Ecto neural progenitor cell (in vitro differentiated cells): ENCODE measurements around the gene GNPDA2.
"Not testable (repeated sequence)": the region's sequence is repeated elsewhere in the genome, so short reads cannot be mapped to it uniquely, and the experiment has no call there.

Source experiments
- DNase-seq: peaks from one replicate; pipeline ENCODE4 v3.0.0-alpha.2; 2018; ENCODE audit warnings: low spot score

GNPDA2 gene

DNA sequence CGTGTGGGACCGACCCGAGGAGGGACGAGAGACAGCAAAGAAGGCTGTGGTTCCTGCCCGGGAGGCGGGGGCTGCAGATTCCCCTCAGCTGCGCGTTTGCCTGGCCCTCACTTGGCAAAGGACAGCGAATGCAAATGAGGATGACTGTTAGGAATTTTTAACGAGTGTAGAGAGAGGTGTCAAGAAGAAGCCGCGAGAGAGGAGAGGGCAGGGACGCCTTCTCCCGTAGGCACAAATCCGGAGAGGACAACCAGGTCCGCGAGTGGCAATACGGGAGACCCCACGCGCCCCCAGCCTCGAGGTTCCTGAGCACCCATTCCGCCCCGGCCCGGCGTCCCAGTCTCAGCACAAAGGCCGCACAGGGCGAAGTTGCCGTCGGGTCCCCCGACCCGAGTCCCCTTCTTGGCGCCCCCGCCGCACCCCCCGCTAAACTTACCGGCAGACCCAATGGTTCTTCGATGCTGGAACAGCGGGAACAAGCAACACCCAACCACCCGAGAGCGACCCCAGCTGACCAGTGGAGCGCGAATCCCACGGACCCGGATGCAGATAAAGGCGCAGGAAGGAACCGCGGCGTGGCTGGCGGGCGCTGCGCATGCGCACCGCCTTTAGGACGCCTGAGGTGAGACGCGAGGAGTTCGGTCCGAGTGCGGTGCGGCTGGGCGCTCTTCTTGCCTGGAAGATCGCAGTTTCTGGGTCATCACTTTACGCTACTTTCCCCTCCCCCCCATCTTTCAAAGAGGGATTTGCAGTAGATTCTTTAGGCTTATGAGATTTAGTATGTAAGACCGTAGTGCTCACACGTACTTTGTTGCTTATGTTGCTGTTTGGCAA lies at the start of gene GNPDA2:
Gene GNPDA2, minus strand, starts transcription at position 519 of the 834 bp plus-strand sequence. CDS start 4,349 bp downstream, outside the sequence.
- DNase-seq = peak; percentile 90

DNA sequence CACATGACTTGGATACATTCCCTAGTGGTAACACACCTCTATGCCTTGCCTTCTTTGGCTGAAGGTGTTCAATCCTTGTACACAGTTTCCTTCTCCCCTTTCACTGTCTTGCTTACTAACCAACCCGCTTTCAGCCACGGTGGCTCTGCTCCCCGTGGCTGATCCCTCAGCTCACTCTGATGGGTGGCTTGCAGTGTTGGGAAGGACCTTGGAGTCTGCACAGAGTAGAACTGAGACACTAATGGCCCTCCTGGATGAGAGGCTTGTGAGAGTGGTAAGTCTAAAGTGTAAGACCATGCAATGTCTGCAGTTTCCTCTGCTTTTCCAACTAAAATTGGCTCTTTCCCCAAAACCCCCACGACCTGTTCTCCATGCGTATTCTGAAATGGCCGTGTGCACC lies 46.0 kb upstream of the GNPDA2 start:
- DNase-seq = no peak

DNA sequence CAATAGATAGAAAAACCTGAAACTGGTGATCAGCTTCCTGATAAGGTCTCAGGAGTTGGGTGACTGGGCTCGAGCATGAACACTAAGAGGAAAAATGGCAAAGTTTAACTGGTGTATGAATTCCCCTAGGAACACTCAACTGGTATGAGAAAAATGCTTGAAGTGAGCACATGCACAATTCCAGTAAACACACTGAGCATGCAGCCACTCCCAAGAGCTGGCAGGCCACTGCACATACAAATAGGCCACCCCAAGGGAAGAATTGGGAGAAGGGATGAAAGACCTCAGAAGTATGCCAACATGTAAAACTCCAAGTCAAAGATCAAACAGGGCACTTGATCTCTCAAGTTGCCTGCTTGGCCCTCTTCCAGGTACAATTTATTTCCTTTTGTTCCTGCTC lies 45.4 kb upstream of the GNPDA2 start:
- no peak for DNase-seq

DNA sequence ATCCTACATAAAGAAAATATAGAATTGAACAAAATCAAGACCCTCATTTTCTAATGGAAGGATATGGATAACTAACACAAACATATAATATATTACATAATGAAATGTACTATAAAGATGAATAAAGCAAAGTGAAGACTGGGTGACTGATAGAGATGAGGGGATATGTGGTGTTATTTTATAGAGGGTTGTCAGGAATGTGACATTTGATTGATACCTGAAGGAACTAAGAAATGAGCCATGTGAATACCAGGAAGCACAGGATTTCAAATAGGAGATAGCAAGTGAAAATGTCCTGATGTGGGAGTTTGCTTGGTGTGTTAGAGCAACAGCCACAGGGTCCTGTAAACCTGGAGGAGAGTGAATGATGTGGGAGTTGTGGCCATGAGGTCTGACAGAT lies 40.1 kb upstream of the GNPDA2 start:
- no peak for DNase-seq

DNA sequence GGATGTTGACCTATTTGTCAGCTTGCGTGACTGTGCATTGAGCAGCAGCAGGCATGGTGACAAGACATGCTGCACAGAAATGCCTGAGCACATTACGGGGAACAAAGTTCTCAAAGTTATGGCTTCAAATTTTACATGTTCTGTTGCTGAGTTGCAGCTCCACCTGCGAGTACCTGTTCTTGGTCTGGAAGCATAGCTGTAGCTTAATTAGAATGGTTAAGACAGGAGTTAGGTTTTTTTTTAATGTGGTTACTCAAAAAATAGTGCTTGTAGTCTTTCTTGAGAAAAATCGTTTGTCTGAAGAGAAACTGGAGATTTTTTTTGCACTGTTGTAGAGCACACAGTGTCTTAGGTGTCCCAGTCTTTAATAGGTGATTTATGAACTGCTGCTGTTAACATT lies 38.8 kb upstream of the GNPDA2 start:
- no peak for DNase-seq

DNA sequence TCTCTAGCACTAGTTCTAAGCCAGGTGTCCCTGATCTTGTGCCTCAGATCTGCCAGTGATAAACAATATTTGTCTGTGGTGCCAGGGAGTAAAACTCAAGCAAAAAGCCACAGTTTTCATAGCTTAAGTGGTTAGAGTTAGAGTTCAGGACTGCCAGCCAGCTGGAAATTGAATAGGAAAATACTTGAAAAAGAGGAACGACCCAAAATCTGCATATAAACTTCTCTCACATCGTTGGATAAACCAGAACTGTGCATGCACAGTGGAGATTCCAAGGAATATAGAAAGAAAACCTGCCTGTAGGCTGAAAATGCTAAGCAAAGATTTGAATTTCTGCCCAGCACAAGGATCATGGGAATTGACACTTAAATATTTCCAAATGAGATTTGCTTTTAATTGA lies 35.0 kb upstream of the GNPDA2 start:
- DNase-seq = no peak

DNA sequence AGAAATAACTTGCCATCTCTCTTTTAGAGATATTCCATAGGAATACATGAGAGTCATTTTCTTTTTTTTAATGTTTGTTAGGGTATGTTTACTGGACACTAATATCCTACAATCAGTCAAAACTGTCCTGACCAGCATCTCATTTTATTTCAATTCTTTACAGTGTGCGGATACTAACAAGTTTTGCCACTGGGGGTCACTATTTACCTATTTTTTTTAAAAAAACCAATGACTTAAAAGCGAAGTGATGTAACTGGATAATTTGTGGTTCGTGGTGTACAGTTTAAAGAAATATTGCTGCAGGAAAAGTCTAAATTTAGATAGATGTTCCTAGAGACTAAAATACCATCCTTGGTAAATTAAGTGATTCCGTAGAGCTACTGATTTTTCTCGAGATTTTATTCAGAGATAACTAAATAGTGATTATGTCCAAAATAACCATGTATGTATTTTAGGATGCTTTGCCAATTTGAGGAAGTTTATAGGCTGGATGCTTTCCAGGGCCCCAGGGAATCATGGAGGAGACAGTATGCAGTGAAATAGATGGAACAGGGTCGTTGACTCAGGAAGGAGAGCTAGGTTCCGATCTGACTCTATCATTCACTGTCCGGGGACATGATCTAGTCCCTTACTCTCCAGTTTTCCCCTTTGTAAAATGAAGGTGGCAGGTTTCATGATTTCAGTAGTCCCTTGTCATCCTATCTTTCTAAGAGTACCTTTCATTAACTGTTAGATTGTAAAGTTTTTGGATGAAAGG lies 34.0 kb upstream of the GNPDA2 start:
- DNase-seq = no peak

DNA sequence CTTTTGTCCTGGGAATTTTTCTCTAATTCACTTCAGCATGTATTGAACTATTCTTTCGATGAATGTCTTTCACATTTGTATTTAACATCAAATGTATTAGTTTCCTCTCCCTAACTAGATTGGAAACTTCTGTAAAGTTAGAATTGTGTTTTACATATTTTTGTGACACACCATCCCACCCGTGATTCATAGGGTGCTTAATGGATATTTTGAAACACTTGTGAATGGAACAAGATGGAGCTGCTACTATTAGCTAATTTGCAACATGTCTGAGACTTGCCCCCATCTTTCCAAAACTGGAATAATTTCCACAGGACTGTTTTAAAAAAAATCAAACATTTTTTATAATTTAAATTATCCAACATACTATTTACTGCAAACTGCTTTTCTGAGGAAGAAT lies 30.2 kb upstream of the GNPDA2 start:
- no peak for DNase-seq

DNA sequence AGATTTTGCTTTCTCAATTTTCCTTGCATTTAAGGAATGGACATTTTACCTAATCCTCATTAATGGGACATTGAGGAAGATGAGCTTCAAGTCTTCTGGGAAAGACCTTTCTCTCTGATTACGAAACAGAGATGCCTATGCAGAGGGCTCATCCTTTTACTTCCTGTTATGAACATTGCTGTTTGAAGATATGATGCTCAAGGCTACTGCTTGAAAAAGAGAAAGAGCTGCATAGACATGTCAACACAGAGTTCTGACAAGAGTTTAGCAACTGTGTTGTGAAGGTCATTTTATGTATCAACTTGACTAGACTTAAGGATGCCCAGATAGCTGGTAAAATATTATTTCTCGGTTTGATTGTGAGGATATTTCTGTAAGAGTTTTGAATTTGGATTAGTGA lies 13.8 kb upstream of the GNPDA2 start:
- DNase-seq = no peak

DNA sequence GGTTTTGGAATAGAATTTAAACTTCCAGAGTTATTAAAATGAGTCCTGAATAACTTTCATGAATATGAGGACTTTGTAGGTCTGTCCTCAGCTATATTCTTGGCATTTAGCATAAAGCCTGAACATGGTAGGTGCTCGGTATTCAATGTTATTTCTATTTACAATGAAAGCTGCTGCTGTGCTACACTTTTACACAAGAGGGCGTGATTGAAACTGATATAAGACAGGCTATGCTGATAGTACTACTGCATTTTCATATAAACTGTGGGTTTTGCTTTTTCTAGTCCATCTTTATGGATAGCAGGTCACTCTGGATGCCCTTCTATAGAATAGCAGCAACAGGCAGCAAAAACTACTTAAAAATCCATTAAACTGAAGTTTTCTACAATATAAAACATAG lies 12.3 kb upstream of the GNPDA2 start:
- no peak for DNase-seq

DNA sequence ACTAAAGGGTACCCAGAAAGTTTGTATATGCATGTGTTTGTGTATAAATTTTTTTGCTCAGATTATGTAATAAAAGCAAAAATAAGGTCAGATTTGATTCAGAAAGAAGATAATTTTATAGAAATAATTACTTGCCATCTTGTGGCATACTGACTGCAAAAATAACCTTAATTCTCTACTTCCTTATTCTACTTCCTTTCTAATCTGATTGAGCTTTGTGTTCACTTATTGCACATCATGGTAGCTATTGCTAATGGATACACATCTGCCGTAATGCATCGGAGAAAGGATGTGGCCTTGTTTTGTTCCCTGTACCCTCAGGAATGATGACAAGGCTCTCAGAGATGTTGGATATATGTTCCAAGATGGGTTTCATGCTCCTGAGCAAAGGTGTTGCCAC lies 10.5 kb upstream of the GNPDA2 start:
- no peak for DNase-seq

DNA sequence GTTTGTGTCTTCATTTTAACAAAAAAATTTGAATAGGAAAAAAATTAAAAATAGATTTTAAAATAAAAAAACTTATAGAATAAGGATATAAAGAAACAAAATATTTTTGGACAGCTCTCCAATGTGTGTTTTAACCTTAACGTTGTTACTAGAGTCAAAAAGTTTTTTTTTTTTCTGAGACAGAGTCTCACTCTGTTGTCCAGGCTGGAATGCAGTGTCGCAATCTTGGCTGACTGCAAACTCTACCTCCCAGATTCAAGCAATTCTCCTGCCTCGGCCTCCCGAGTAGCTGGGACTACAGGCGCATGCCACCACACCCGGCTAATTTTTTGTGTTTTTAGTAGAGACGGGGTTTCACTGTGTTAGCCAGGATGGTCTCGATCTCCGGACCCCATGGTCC lies 2.3 kb upstream of the GNPDA2 start:
- not testable (repeated sequence) for DNase-seq

DNA sequence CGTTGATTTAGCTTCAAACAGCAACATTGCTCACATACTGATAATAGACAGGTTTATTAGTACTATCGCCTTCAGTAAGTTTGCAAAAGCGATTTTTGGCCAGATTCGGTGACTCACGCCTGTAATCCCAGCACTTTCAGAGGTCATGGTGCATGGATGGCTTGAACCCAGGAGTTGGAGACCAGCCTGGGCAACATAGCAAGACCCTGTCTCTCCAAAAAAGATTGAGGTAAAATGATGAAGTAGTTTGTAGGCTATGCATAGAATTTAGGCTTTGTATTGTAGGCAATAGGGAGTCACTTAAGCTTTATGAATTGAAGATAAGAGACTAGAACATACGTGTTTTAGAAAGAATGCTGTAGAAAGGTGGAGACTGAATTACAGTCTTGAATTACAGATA lies 1.1 kb upstream of the GNPDA2 start:
- no peak for DNase-seq

DNA sequence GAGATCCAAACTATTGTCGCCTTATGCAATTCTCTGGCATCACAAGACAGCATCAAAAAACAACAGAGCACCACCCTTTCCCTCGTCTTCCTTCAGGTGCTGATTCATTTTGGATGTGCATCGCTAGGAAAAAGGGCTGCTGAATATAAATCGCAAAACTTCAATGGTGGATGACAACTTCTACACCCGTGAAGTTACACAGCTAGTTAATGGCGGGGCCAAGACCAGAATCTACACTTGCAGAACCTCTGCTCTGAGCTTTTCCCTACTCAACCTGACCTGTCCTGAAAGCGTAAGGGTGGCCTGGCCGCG lies 674 bp downstream of the GNPDA2 start:
- DNase-seq = no peak

DNA sequence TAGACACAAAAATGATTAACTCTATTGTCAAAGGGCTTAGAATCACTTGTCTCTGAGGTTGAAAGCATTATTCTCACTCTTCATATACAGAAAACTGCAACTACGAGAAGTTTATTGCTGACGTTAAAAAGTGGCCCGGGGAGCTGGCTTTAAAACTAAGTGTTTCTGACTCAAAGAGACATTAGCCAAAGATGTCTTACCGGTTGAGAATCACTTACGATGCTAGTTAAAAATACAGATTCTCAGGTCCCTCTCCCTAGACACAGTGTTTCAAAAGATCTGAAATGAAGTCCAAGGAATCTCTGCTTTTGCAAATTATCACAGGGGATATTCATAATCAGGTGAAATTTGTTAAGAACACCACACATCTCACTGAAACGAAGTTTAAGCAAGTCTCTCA lies 1.2 kb downstream of the GNPDA2 start:
- DNase-seq = no peak

DNA sequence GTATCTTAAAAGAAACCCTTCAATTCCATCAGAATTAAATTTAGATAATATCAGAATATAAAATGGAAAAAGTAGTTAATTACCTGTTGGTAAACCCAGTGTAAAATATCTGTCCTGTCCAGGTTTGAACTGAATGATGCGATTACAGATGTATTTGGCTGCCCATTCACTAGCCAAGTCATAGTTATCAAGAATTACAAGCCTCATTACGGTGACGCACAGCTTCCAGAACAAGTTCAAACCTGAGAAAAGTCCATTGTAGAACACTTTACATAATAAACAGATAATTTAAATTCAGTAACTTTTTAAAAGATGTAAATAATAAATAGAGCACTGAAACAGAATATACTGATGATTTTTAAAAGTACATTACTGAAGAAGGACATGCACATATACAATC lies 4.4 kb downstream of the GNPDA2 start:
- DNase-seq = no peak

DNA sequence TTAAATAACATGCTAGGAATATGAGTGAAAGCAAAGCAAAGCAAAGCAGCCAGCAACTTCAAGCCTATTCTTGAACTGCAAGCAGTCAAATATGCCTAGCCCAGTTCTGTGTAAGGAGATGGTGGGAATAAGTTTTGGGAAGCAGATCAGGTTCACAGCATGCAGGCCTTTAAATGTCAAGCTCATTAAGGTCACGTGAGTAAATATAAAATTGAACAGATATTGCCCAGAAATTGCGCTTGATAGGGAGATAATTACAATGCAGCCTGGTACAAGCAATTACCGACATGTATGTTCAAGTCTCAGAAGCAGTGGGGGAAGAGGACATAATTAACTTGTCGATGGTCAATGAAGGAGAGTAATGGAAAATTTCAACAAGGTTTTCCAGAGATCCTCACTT lies 6.0 kb downstream of the GNPDA2 start:
- no peak for DNase-seq

DNA sequence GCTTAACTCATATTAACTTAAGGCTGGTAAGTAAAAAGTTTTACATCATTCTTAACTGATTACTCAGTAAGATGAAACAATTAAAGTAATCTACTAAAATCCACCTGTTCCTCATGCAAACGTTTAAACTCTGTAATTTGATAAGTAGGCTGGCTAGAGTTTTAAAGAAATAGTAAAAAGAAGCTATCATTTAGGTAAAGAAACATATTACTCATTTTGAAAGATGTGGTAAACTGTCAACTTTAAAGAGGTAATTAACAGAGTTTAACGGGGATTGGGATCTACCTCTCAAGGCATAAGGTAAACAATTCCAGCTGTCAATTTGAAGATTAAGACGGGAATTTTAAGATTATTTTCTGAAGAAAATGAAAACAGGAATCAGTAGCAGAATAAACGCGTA lies 9.8 kb downstream of the GNPDA2 start:
- no peak for DNase-seq

DNA sequence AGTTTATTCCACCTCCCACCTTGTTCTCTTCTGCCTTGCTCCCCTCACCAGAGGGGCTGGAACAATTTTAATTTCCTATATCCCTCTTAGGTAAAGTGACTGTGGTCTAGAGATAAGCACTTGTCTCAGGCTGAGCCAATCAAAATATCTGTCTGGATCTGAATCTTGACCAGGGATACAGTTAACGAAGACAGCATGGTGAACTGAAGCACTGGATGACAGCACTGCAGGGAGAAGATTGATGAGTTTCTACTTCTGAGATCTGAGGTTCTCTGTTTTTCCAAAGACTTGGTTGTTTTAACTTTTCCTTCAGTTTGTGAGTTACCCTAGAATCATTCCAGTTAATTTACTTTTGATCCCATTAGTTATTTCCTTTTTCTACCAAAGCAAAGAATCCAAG lies 13.2 kb downstream of the GNPDA2 start:
- no peak for DNase-seq

DNA sequence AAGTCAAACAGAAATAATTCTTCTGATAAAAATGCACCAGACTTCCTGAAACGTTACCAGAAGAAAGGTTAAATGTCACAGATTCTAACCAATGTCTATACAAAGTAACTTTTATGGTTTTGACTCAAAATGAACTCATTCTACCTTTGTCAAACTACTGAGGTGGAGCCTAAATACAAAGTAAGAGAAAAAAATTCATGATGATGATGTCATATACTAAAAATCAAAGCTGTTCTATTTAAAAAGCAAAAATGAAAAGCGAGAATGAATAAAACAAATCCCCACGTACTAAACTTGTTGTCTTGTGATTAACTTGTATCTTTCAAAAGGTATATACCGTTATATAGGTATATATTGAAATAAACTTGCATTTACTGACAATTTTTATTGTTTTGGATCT lies 21.7 kb downstream of the GNPDA2 start:
- no peak for DNase-seq

DNA sequence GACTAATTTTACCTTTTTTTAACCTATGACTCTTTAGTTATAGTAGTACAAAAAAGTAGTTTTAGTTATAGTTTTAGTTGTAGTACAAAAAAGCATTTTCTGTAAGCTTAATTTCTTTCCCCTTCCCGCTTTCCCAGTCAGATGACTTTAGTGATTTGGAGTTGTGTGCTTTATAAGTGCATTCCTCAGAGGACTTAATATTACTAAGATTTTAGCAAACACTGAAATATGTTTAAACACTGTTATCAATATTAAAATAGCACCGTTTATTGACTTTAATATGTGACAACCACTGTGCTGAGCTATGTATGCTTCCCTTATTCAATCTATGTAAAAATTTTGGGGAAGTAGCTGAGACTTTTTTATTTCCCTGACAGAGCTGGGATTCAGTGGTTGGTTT lies 25.3 kb downstream of the GNPDA2 start:
- DNase-seq = no peak

DNA sequence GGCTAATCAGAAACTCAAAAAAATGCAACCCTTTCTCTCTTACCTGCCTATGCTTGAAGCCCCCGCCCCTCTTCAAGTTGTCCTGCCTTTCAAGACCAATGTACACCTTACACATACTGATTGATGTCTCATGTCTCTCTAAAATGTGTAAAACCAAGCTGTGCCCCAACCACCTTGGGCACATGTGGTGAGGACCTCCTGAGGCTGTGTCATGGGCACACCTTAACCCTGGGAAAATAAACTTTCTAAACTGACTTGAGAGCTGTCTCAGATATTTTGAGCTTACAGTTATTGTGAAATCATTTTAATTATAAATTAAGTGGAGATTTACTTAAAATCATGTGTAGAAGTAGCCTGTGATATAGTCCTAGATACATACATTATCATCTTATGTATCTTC lies 25.9 kb downstream of the GNPDA2 start:
- DNase-seq = no peak

DNA sequence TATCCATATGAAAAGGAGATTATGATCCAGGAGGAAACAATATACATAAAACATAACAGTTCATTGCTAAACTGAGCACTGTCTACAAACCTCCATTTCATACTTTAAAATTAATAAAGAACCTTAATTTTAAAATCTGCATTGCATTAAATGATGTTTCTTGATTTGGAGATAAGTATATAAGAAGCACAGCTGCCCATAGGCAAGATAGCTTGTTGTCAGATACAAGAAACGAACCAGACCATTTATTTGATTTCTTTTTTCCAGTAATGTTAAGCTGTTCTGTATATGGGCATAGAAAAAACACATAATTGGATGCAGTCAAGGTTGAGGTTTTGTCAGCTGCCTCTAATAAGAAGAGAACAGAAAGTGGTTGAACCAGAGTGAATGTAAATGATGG lies 41.7 kb downstream of the GNPDA2 start:
- no peak for DNase-seq

DNA sequence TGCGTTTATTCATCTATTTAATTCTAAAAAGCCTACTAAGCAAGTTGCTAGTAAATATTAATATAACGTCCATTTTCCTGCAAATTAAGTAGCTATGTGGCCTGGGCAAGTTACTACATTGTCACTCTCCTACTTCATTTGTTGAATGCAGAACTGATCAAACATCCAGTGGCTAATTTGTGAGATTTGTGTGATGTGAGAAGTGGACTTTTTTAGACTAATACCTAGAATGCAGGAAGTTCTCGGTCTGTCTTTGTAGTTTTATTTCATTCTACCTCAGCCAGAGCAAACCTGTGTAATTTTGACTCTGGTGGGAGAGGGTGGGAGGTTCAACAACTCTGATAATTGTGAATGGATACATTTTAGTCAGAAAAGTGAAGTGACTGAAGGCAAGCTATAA lies 47.3 kb downstream of the GNPDA2 start:
- DNase-seq = no peak
